Thyroid gland (tissue), 4 donors: Measurements from ENCODE around the gene SYMPK. TPM values are rescaled to one million over a fixed set of nuclear protein-coding genes. Genes with fewer than 3 reads are reported as not detected.

Experiments
- DNase-seq, 2 donors: peaks; one replicate each; pipeline ENCODE4 v3.0.0-alpha.2; 2019
- H3K27ac ChIP-seq, 3 donors: fragments of 200-600 bp; sonication (generic); 1 replicate in 2 of 3; 2 replicates in 1 of 3; pipeline ENCODE4 v1.5.1; 2016 to 2019; ENCODE audit warnings: mild to moderate bottlenecking in 1 of 3, moderate library complexity in 1 of 3
- H3K27me3 ChIP-seq: fragments of 200-600 bp; sonication (generic); one replicate; pipeline ENCODE4 v1.5.1; 2019
- H3K36me3 ChIP-seq, 2 donors: fragments of 200-600 bp; sonication (generic); one replicate each; pipeline ENCODE4 v1.5.1; 2016 to 2019
- H3K4me1 ChIP-seq, 2 donors: fragments of 200-600 bp; sonication (generic); one replicate each; pipeline ENCODE4 v1.5.1; 2017 to 2019
- H3K4me3 ChIP-seq, 3 donors: fragments of 200-600 bp; sonication (generic); replicated peaks in 1 of 3; 1 replicate in 2 of 3; 2 replicates in 1 of 3; pipeline ENCODE4 v1.5.1; 2016; ENCODE audit warnings: mild to moderate bottlenecking in 1 of 3
- H3K9me3 ChIP-seq: fragments of 200-600 bp; sonication (generic); one replicate; pipeline ENCODE4 v1.5.1; 2017
- CTCF ChIP-seq, 6 experiments: fragments of 200-600 bp in 3 of 6; fragments of 450-650 bp in 3 of 6; sonication (generic) in 3 of 6; IDR thresholded peaks; one replicate each; pipeline ENCODE4 v1.5.1; 2016 to 2019; ENCODE audit warnings: antibody characterized with exemption in 6 of 6, mild to moderate bottlenecking in 2 of 6, inconsistent platforms in 1 of 6, moderate library complexity in 1 of 6
- POLR2A ChIP-seq, 2 donors: fragments of 450-650 bp; IDR thresholded peaks; one replicate each; pipeline ENCODE4 v1.6.1; 2017; ENCODE audit warnings: antibody characterized with exemption in 2 of 2, mild to moderate bottlenecking in 2 of 2, moderate library complexity in 1 of 2
- WGBS, 2 donors: methylation state at CpG; one replicate each; pipeline ENCODE4 v1.1.5; 2017; 5-methylcytosine and 5-hydroxymethylcytosine counted together
- intact Hi-C: fragments of 100-400 bp; cut with DNase I; formaldehyde crosslinking; loops from one replicate; pipeline ENCODE4 v1.15.1; 2023
- total RNA-seq, 4 donors: library from RNA; depleted of rRNA; stranded (reverse); fragments of >200 nt; gene quantifications; one replicate each; pipeline ENCODE4 v1.2.3, GENCODE V29; 2016

SYMPK gene
- total RNA-seq, 4 donors from 2014 or later = 32.4 to 56.8 (median 38.7) TPM

- H3K4me3 ChIP-seq = no peak overlapping the region
- no peaks in the 10 kb centered on the region for H3K27me3 ChIP-seq
- H3K4me1 ChIP-seq = peaks cover 5% of the 10 kb centered on the region in 2 donors
- intact Hi-C loops = loop anchor here (10.0 kb wide), 1 partner anchor 124 kb away; no protein-coding TSS in a partner anchor
- no peak for DNase-seq
- WGBS, 2 donors = 89 to 100% methylated on average over 5 to 17 of the region's 17 CpGs
- H3K27ac ChIP-seq = no peak overlapping the region
- TF ChIP-seq POLR2A (IDR thresholded peaks at IDR 0.05) (no peak), CTCF (IDR thresholded peaks at IDR 0.05) (no peak)
- no peaks in the 10 kb centered on the region for H3K9me3 ChIP-seq
- H3K36me3 ChIP-seq = peaks cover 0 to 7% of the 10 kb centered on the region in 2 donors
These were observed 27.9 kb upstream of the SYMPK start for GRCh38 chr19:45890877-45891276.

GRCh38 chr19:45889210-45889885 is 26.4 kb upstream of the SYMPK start:
- intact Hi-C loops = no loop called here
- H3K4me1 ChIP-seq = peaks cover 15% of the 10 kb centered on the region in 2 donors
- no peak overlapping the region for H3K4me3 ChIP-seq
- no peaks in the 10 kb centered on the region for H3K9me3 ChIP-seq
- no peak overlapping the region for H3K27ac ChIP-seq
- no peak for DNase-seq
- peaks cover under 1 to 3% of the 10 kb centered on the region in 2 donors for H3K36me3 ChIP-seq
- TF ChIP-seq CTCF (IDR thresholded peaks at IDR 0.05) (no peak), POLR2A (IDR thresholded peaks at IDR 0.05) (no peak)
- whole genome bisulfite sequencing, 2 donors = 73 to 82% methylated on average over 6 of the region's 6 CpGs
- no peaks in the 10 kb centered on the region for H3K27me3 ChIP-seq

GRCh38 chr19:45887200-45887710 is 24.3 kb upstream of the SYMPK start:
- peaks cover 31 to 34% of the 10 kb centered on the region in 2 donors for H3K4me1 ChIP-seq
- 48 to 60% methylated on average over 10 of the region's 10 CpGs for WGBS, 2 donors
- no peak for DNase-seq
- TF ChIP-seq CTCF (IDR thresholded peaks at IDR 0.05) (no peak), POLR2A (IDR thresholded peaks at IDR 0.05) (no peak)
- intact Hi-C loops = no loop called here
- H3K4me3 ChIP-seq = peak overlapping the region in 2 of 3 donors; percentile 25 to 73
- no peaks in the 10 kb centered on the region for H3K9me3 ChIP-seq
- peak overlapping the region; percentile 76 to 92 (median 89) for H3K27ac ChIP-seq
- H3K27me3 ChIP-seq = no peaks in the 10 kb centered on the region
- peaks cover 5 to 9% of the 10 kb centered on the region in 2 donors for H3K36me3 ChIP-seq

- WGBS, 2 donors = 1% methylated on average over 13 to 15 of the region's 32 CpGs
- Histone ChIP-seq H3K4me1 (peaks cover 31 to 34% of the 10 kb centered on the region in 2 donors), H3K9me3 (no peaks in the 10 kb centered on the region), H3K36me3 (peaks cover 5 to 9% of the 10 kb centered on the region in 2 donors), H3K4me3 (peak overlapping the region; percentile 25 to 73 (median 48)), H3K27me3 (no peaks in the 10 kb centered on the region), H3K27ac (peak overlapping the region; percentile 76 to 92 (median 89))
- intact Hi-C loops = no loop called here
- TF ChIP-seq POLR2A (IDR thresholded peaks at IDR 0.05) (peak in 1 of 2 donors; percentile 76), CTCF (IDR thresholded peaks at IDR 0.05) (peak in 1 of 6 experiments; percentile 14)
- DNase-seq = peak; percentile 89 to 90
These were observed 23.7 kb upstream of the SYMPK start for GRCh38 chr19:45886427-45887199.
